GM18502 (cell line): ENCODE data around the gene C11orf86.

Experiments used
- ATAC-seq: cut with Tn5 transposase; IDR thresholded peaks from one replicate; pipeline ENCODE4 v1.9.1; 2021; ENCODE audit warnings: mild to moderate bottlenecking; ENCODE audit not compliant: unreplicated experiment, poor library complexity

Gene C11orf86

GRCh38 chr11:67022961-67023956 lies 48.2 kb downstream of the C11orf86 start, which contains the start of gene SYT12:
SYT12 (plus strand) TSS chr11:67023134; CDS start chr11:67030145, 7,011 bp downstream.
- no peak for ATAC-seq

- ATAC-seq: no peak
Observed at GRCh38 chr11:67023957-67024353, 48.9 kb downstream of the C11orf86 start.

- ATAC-seq: no peak
Observed at GRCh38 chr11:67024410-67024809, 49.3 kb downstream of the C11orf86 start.

GRCh38 chr11:67024966-67025365 lies 49.9 kb downstream of the C11orf86 start:
- ATAC-seq: no peak

GRCh38 chr11:67025750-67026149 lies 50.6 kb downstream of the C11orf86 start:
- no peak for ATAC-seq
